Measurements from ENCODE around the gene POLE. TPM values are rescaled to one million over a fixed set of nuclear protein-coding genes. Genes with fewer than 3 reads are reported as not detected.
A peak's percentile ranks its signal among the peaks of the same experiment; 100 is the strongest.

The POLE gene
- total and polyA plus RNA-seq, 2 experiments from 2014 or later = 26.6 to 34.2 TPM

DNA sequence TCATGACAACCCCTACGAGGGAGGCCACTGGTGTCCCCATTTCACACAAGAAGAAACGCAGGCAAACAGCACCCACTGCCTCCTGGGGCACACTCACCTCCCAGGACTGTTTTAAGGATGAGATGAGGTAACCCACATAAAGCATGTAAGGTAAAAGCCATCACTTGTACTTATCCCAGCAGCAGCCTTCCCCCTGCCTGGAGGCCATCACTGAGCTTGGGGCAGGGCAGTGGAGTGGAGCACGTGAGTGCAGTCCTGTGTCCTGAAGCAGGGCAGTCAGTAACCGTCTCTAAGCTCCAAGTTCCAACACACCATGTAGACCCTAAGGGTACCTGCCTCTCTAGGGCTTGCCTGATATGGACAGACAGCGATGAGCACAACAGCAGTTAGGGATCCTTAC is 1.7 kb downstream of the POLE start:
- Histone ChIP-seq H3K27me3 (no peaks in the 10 kb centered on the region), H3K9me2 (replicated peaks; ENCODE audit: insufficient read depth) (no peaks in the 10 kb centered on the region), H3K4me2 (peak overlapping the region; percentile 87), H3K79me2 (peaks cover 53% of the 10 kb centered on the region), H3K27ac (no peak overlapping the region), H2AFZ (no peak overlapping the region), H3K36me3 (replicated peaks; ENCODE audit: insufficient read depth, low read depth) (no peaks in the 10 kb centered on the region), H3K4me3 (no peak overlapping the region), H3K4me1 (ENCODE audit: insufficient read depth) (peaks cover 13% of the 10 kb centered on the region), H4K20me1 (ENCODE audit: insufficient read depth, poor library complexity, severe bottlenecking) (peaks cover 5% of the 10 kb centered on the region), H3K9me3 (ENCODE audit: low read depth) (no peaks in the 10 kb centered on the region)
- 74% methylated on average over 5 of the region's 5 CpGs for WGBS (ENCODE audit: low lambda C conversion rate, missing lambda C conversion rate)
- no peak for DNase-seq (ENCODE audit: low spot score)
- no peak for TF ChIP-seq CTCF (IDR thresholded peaks at IDR 0.05; ENCODE audit: poor library complexity)

DNA sequence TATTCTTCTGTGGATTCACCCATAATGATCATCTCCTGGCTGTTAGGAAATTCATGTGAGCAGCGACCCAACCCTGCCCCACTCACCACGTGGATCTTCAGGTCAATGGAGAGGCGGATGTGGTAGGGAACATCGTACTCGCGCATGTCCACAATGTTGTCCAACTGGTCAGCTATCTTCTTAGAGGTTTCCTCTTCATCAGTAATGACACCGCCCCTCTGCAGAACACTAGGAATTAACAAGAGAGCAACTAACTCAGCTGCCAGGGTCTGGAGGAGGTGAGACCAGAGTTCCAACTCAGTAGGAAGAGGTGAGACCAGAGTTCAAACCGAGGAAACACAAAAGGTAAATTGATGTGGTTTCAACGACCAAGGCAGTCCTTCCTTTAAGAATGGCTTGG is 9.7 kb downstream of the POLE start:
- H2AFZ ChIP-seq = no peak overlapping the region
- H3K4me3 ChIP-seq = no peak overlapping the region
- no peak overlapping the region for H3K4me2 ChIP-seq
- H3K79me2 ChIP-seq = peaks cover 29% of the 10 kb centered on the region
- H3K9me2 ChIP-seq (replicated peaks; ENCODE audit: insufficient read depth) = no peaks in the 10 kb centered on the region
- no peaks in the 10 kb centered on the region for H3K4me1 ChIP-seq (ENCODE audit: insufficient read depth)
- no peaks in the 10 kb centered on the region for H3K9me3 ChIP-seq (ENCODE audit: low read depth)
- TF ChIP-seq EZH2phosphoT487 (IDR thresholded peaks at IDR 0.05; ENCODE audit: low read depth, severe bottlenecking, unreplicated experiment) = no peak
- no peak for TF ChIP-seq EZH2 (IDR thresholded peaks at IDR 0.05; ENCODE audit: borderline replicate concordance)
- no peak for TF ChIP-seq CTCF (IDR thresholded peaks at IDR 0.05; ENCODE audit: poor library complexity)
- no peaks in the 10 kb centered on the region for H4K20me1 ChIP-seq (ENCODE audit: insufficient read depth, poor library complexity, severe bottlenecking)
- no peak overlapping the region for H3K27ac ChIP-seq
- WGBS (ENCODE audit: low lambda C conversion rate, missing lambda C conversion rate) = 96% methylated on average over 9 of the region's 9 CpGs
- H3K36me3 ChIP-seq (replicated peaks; ENCODE audit: insufficient read depth, low read depth) = no peaks in the 10 kb centered on the region
- no peak for DNase-seq (ENCODE audit: low spot score)
- H3K27me3 ChIP-seq = no peaks in the 10 kb centered on the region

DNA sequence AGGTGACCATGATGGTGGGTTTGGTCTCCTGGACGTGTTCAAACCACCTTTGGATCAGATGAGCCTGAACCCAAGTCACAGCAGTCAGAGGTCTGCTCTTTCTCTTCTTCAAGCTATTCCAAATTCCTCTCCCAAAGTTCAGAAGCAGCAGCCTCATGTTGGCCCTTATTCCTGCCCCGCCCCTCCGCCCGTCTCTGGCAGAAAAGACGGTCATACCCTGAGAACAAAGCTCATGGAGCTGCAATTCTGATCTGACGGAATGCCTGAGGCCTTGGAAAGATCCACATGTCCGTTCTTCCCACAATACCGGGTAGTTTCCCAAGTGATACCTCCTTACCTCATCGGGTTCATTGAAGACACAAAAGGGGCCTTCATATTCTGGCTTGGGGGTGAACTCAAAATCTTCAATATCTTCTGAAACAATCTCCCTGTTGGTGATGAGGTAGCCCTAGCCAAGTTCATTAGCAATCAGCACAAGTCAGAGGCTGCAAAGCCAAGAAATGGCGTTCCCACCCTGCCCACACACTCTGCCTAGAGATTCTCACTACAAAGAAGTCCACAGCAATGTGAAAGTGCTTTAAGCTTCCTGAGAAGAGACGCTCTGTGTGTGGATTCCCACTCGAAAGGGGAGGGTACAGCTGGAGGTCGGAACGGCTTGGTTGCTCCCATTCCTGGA is 11.2 kb downstream of the POLE start:
- H3K4me3 ChIP-seq = no peak overlapping the region
- peaks cover 13% of the 10 kb centered on the region for H3K79me2 ChIP-seq
- H3K27ac ChIP-seq = no peak overlapping the region
- no peak for DNase-seq (ENCODE audit: low spot score)
- WGBS (ENCODE audit: low lambda C conversion rate, missing lambda C conversion rate) = 97% methylated on average over 14 of the region's 14 CpGs
- no peaks in the 10 kb centered on the region for H3K9me3 ChIP-seq (ENCODE audit: low read depth)
- no peak overlapping the region for H3K4me2 ChIP-seq
- no peaks in the 10 kb centered on the region for H4K20me1 ChIP-seq (ENCODE audit: insufficient read depth, poor library complexity, severe bottlenecking)
- no peak overlapping the region for H2AFZ ChIP-seq
- H3K9me2 ChIP-seq (replicated peaks; ENCODE audit: insufficient read depth) = no peaks in the 10 kb centered on the region
- TF ChIP-seq EZH2phosphoT487 (IDR thresholded peaks at IDR 0.05; ENCODE audit: low read depth, severe bottlenecking, unreplicated experiment) (no peak), EZH2 (IDR thresholded peaks at IDR 0.05; ENCODE audit: borderline replicate concordance) (no peak), CTCF (IDR thresholded peaks at IDR 0.05; ENCODE audit: poor library complexity) (no peak)
- H3K4me1 ChIP-seq (ENCODE audit: insufficient read depth) = no peaks in the 10 kb centered on the region
- no peaks in the 10 kb centered on the region for H3K36me3 ChIP-seq (replicated peaks; ENCODE audit: insufficient read depth, low read depth)
- H3K27me3 ChIP-seq = no peaks in the 10 kb centered on the region

Data from hepatocyte (in vitro differentiated cells).